Mesenchymal stem cell (in vitro differentiated cells and primary cell): Measurements from ENCODE around the gene CCNL1.
"Not testable (repeated sequence)": the region's sequence is repeated elsewhere in the genome, so short reads cannot be mapped to it uniquely, and the experiment has no call there.

Source experiments
- DNase-seq: peaks from one replicate; pipeline ENCODE4 v3.0.0-alpha.2; 2013
- H2AFZ ChIP-seq: one replicate; pipeline ENCODE4 v1.6.1; 2013; ENCODE audit warnings: low read depth, mild to moderate bottlenecking, control low read depth, inconsistent platforms, low read length, moderate library complexity
- H2AK5ac ChIP-seq: 2 replicates; pipeline ENCODE4 v1.6.1; 2013; ENCODE audit warnings: low read length, moderate library complexity, mild to moderate bottlenecking, inconsistent platforms; ENCODE audit not compliant: severe bottlenecking
- H2BK120ac ChIP-seq: one replicate; pipeline ENCODE4 v1.6.1; 2013; ENCODE audit warnings: low read depth, mild to moderate bottlenecking, inconsistent platforms, low read length, moderate library complexity
- H2BK12ac ChIP-seq, 2 experiments: one replicate each; pipeline ENCODE4 v1.6.1; 2013; ENCODE audit warnings: inconsistent platforms in 2 of 2, low read length in 2 of 2, mild to moderate bottlenecking in 2 of 2, moderate library complexity in 2 of 2, control low read depth in 1 of 2
- H2BK15ac ChIP-seq: one replicate; pipeline ENCODE4 v1.6.1; 2013; ENCODE audit warnings: mild to moderate bottlenecking, low read depth, inconsistent platforms; ENCODE audit not compliant: poor library complexity, severe bottlenecking
- H2BK5ac ChIP-seq: 2 replicates; pipeline ENCODE4 v1.6.1; 2013; ENCODE audit warnings: low read depth, mild to moderate bottlenecking, low read length, control low read depth, inconsistent platforms; ENCODE audit not compliant: poor library complexity, severe bottlenecking
- H3K14ac ChIP-seq, 2 experiments: one replicate each; pipeline ENCODE4 v1.6.1; 2013; ENCODE audit warnings: inconsistent platforms in 2 of 2, low read length in 2 of 2, control low read depth in 1 of 2, mild to moderate bottlenecking in 1 of 2, moderate library complexity in 1 of 2
- H3K18ac ChIP-seq, 2 experiments: one replicate each; pipeline ENCODE4 v1.6.1; 2013; ENCODE audit warnings: inconsistent platforms in 2 of 2, low read length in 2 of 2, control low read depth in 1 of 2, low read depth in 1 of 2, mild to moderate bottlenecking in 1 of 2
- H3K23ac ChIP-seq, 2 experiments: one replicate each; pipeline ENCODE4 v1.6.1; 2013; ENCODE audit warnings: inconsistent platforms in 2 of 2, low read length in 2 of 2, mild to moderate bottlenecking in 2 of 2, moderate library complexity in 2 of 2, control low read depth in 1 of 2
- H3K27ac ChIP-seq: 2 replicates; pipeline ENCODE4 v1.5.1; 2013; ENCODE audit warnings: mild to moderate bottlenecking, moderate library complexity, low read length, control low read depth, inconsistent platforms; ENCODE audit not compliant: poor library complexity, severe bottlenecking
- H3K27me3 ChIP-seq, 2 experiments: 2 replicates each; pipeline versions ENCODE4 v1.6.1 to v1.7.0; 2013; ENCODE audit warnings: low read length in 2 of 2, mild to moderate bottlenecking in 2 of 2, moderate library complexity in 2 of 2, control low read depth in 1 of 2, inconsistent platforms in 1 of 2; ENCODE audit not compliant: control insufficient read depth in 1 of 2, insufficient read depth in 1 of 2
- H3K36me3 ChIP-seq, 2 experiments: 2 replicates each; pipeline versions ENCODE4 v1.6.1 to v1.7.0; 2013; ENCODE audit warnings: low read length in 2 of 2, control low read depth in 1 of 2, inconsistent platforms in 1 of 2, low read depth in 1 of 2, mild to moderate bottlenecking in 1 of 2; ENCODE audit not compliant: insufficient read depth in 2 of 2, control insufficient read depth in 1 of 2
- H3K4ac ChIP-seq, 2 experiments: one replicate each; pipeline ENCODE4 v1.6.1; 2013; ENCODE audit warnings: inconsistent platforms in 2 of 2, low read length in 2 of 2, mild to moderate bottlenecking in 2 of 2, moderate library complexity in 2 of 2, control low read depth in 1 of 2, low read depth in 1 of 2
- H3K4me1 ChIP-seq: 2 replicates; pipeline ENCODE4 v1.6.1; 2013; ENCODE audit warnings: low read depth, low read length, control low read depth; ENCODE audit not compliant: control insufficient read depth, insufficient read depth
- H3K4me2 ChIP-seq: 2 replicates; pipeline ENCODE4 v1.6.1; 2013; ENCODE audit warnings: low read length, mild to moderate bottlenecking, inconsistent platforms; ENCODE audit not compliant: poor library complexity, severe bottlenecking
- H3K4me3 ChIP-seq, 2 experiments: 2 replicates each; pipeline versions ENCODE4 v1.5.1 to v1.7.0; 2013; ENCODE audit warnings: low read length in 2 of 2, mild to moderate bottlenecking in 2 of 2, control low read depth in 1 of 2, low read depth in 1 of 2; ENCODE audit not compliant: insufficient read depth in 1 of 2
- H3K79me1 ChIP-seq: replicated peaks from 2 replicates; pipeline ENCODE4 v1.6.1; 2013; ENCODE audit warnings: mild to moderate bottlenecking, control low read depth, low read length, inconsistent platforms; ENCODE audit not compliant: poor library complexity, severe bottlenecking
- H3K9ac ChIP-seq: 2 replicates; pipeline ENCODE4 v1.7.0; 2013; ENCODE audit warnings: mild to moderate bottlenecking, low read length, moderate library complexity
- H3K9me3 ChIP-seq: 2 replicates; pipeline ENCODE4 v1.7.0; 2013; ENCODE audit warnings: mild to moderate bottlenecking, low read length; ENCODE audit not compliant: control insufficient read depth
- H4K8ac ChIP-seq: one replicate; pipeline ENCODE4 v1.6.1; 2013; ENCODE audit warnings: inconsistent platforms, mild to moderate bottlenecking, low read length, moderate library complexity
- H4K91ac ChIP-seq: one replicate; pipeline ENCODE4 v1.6.1; 2013; ENCODE audit warnings: mild to moderate bottlenecking, low read length, inconsistent platforms
- WGBS: methylation state at CpG from one replicate; pipeline ENCODE4 v1.1.7; 2013; ENCODE audit warnings: mixed read lengths; 5-methylcytosine and 5-hydroxymethylcytosine counted together

CCNL1 gene

DNA sequence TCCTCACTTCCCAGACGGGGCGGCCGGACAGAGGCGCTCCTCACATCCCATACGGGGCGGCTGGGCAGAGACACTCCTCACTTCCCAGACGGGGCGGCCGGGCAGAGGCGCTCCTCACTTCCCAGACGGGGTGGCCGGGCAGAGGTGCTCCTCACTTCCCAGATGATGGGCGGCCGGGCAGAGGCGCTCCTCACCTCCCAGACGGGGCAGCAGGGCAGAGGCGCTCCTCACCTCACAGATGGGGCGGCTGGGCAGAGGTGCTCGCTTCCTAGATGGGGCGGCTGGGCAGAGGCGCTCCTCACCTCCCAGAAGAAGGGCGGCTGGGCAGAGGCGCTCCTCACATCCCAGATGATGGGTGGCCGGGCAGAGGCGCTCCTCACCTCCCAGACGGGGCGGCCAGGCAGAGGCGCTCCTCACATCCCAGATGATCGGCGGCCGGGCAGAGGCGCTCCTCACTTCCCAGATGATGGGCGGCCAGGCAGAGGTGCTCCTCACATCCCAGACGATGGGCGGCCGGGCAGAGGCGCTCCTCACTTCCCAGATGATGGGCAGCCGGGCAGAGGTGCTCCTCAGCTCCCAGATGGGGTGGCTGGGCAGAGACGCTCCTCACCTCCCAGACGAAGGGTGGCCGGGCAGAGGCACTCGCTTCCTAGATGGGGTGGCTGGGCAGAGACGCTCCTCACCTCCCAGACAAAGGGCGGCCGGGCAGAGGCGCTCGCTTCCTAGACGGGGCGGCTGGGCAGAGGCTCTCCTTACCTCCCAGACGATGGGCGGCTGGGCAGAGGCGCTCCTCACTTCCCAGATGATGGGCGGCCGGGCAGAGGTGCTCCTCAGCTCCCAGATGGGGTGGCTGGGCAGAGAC is 18.8 kb upstream of the CCNL1 start:
- H3K27ac ChIP-seq, H3K23ac ChIP-seq, H4K91ac ChIP-seq, H3K9me3 ChIP-seq, H3K14ac ChIP-seq, H3K9ac ChIP-seq, H3K4me1 ChIP-seq, H2BK120ac ChIP-seq, H3K4me2 ChIP-seq, H2AK5ac ChIP-seq, H3K27me3 ChIP-seq, H3K4me3 ChIP-seq, DNase-seq, H2AFZ ChIP-seq, H2BK12ac ChIP-seq, H2BK15ac ChIP-seq, H3K4ac ChIP-seq, H4K8ac ChIP-seq, H2BK5ac ChIP-seq, H3K18ac ChIP-seq: not testable (repeated sequence)
- H3K36me3 ChIP-seq: peaks cover 6 to 14% of the 10 kb centered on the region in 2 experiments
- H3K79me1 ChIP-seq: peaks cover 11% of the 10 kb centered on the region
- 96% methylated on average over 54 of the region's 54 CpGs for WGBS

DNA sequence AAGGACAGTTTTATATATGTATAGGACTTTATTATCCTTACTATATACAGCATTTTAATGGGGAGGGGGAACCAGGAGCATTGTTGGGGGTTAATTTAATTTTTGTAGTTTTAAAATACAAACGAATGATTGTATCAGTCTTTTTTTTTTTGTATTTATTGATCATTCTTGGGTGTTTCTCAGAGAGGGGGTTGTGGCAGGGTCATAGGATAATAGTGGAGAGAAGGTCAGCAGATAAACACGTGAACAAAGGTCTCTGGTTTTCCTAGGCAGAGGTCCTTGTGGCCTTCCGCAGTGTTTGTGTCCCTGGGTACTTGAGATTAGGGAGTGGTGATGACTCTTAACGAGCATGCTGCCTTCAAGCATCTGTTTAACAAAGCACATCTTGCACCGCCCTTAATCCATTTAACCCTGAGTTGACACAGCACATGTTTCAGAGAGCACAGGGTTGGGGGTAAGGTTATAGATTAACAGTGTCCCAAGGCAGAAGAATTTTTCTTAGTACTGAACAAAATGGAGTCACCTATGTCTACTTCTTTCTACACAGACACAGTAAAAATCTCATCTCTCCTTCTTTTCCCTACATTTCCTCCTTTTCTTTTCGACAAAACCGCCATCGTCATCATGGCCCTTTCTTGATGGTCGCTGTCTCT is 18.0 kb upstream of the CCNL1 start:
- 100% methylated on average over 5 of the region's 9 CpGs for WGBS
- H3K9ac ChIP-seq, H3K4me2 ChIP-seq, H3K23ac ChIP-seq, H2AK5ac ChIP-seq, H3K27ac ChIP-seq, H3K18ac ChIP-seq, H3K14ac ChIP-seq, H3K4me1 ChIP-seq, H3K9me3 ChIP-seq, H3K27me3 ChIP-seq, H2AFZ ChIP-seq, H2BK15ac ChIP-seq, H2BK120ac ChIP-seq, H2BK12ac ChIP-seq, DNase-seq, H4K8ac ChIP-seq, H3K4me3 ChIP-seq, H2BK5ac ChIP-seq, H4K91ac ChIP-seq, H3K4ac ChIP-seq: not testable (repeated sequence)
- Histone ChIP-seq H3K79me1 (peaks cover 11% of the 10 kb centered on the region), H3K36me3 (peaks cover 0 to 14% of the 10 kb centered on the region in 2 experiments)

DNA sequence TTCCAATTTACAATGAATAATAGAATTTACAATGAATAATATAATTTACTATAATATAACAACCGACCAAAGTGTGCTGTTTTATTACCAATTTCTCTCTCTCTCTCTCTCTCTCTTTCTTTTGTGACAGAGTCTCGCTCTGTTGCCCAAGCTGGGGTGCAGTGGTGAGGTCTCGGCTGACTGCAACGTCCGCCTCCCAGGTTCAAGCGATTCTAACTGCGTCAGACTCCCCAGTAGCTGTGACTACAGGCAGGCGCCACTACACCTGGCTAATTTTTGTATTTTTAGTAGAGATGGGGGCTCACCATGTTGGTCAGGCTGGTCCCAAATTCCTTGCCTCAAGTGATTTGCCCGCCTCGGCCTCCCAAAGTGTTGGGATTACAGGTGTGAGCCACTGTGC is 17.0 kb upstream of the CCNL1 start:
- Histone ChIP-seq H3K79me1 (peaks cover 10% of the 10 kb centered on the region), H2AK5ac (no peak overlapping the region), H3K9me3 (no peaks in the 10 kb centered on the region), H3K9ac (peak overlapping the region; percentile 97), H3K18ac (no peak overlapping the region), H3K23ac (no peak overlapping the region), H4K8ac (no peak overlapping the region), H4K91ac (no peak overlapping the region), H3K27ac (no peak overlapping the region), H3K14ac (no peak overlapping the region), H3K4me2 (no peak overlapping the region), H2BK15ac (no peak overlapping the region), H3K4me1 (peaks cover 4% of the 10 kb centered on the region), H2BK120ac (no peak overlapping the region), H3K4me3 (peak overlapping the region in 1 of 2 experiments; percentile 83), H3K36me3 (peaks cover 0 to 14% of the 10 kb centered on the region in 2 experiments), H2BK12ac (no peak overlapping the region), H2BK5ac (no peak overlapping the region), H3K4ac (no peak overlapping the region), H3K27me3 (no peaks in the 10 kb centered on the region), H2AFZ (no peak overlapping the region)
- no peak for DNase-seq
- WGBS: 96% methylated on average over 10 of the region's 10 CpGs
